ENCODE measurements around the gene HIVEP1.

HIVEP1 gene

DNA sequence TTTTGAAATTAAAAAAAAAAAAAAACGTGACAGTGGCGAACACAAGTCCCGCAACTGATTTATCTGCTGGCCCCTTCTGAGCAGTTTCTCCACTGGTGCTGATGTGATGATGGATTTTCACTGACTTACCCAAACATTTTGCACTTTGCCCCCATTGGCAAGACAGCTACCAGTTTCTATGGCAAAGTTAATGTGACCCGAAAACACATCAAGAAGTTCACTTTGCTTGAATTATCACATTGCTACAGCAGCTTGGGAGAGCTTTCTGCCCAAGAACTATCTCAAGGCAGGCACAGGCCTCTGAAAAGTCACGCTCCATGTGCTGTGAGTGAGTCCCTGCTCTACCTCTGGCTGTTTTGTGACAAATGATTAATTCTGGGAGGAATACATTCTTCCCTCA, 150.1 kb downstream of the HIVEP1 start:
- no peak overlapping the region for H3K9ac ChIP-seq (ENCODE audit: low read length in 2 of 2)
- no peak overlapping the region for H3K4me3 ChIP-seq (ENCODE audit: low read length in 2 of 2)
- no peaks in the 10 kb centered on the region for H3K9me3 ChIP-seq (ENCODE audit: control insufficient read depth in 2 of 2, low read length in 2 of 2)
- H3K36me3 ChIP-seq (ENCODE audit: control insufficient read depth in 2 of 2, insufficient read depth in 2 of 2, low read length in 2 of 2): peaks cover 16 to 23% of the 10 kb centered on the region in 2 donors
- no peaks in the 10 kb centered on the region for H3K27me3 ChIP-seq (ENCODE audit: control insufficient read depth in 1 of 2, insufficient read depth in 2 of 2, low read length in 2 of 2)
- no peak overlapping the region for H3K27ac ChIP-seq (ENCODE audit: low read length)
- no peaks in the 10 kb centered on the region for H3K4me1 ChIP-seq (ENCODE audit: control insufficient read depth, insufficient read depth, low read length)

DNA sequence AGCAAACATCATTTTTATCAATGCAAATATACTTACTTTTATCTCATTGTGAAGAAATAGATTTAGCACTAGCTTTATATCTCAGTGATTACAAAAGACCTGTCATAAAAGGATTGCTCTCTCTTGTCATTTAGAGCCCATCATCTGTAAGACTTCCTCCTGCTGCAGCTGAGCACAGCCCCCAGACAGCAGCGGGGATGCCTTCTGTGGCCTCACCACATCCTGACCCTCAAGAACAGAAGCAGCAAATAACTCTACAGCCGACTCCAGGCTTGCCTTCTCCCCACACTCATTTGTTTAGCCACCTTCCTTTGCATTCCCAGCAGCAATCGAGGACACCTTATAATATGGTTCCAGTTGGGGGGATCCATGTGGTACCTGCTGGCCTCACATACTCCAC, 151.0 kb downstream of the HIVEP1 start:
- no peak overlapping the region for H3K4me3 ChIP-seq (ENCODE audit: low read length in 2 of 2)
- H3K27me3 ChIP-seq (ENCODE audit: control insufficient read depth in 1 of 2, insufficient read depth in 2 of 2, low read length in 2 of 2): no peaks in the 10 kb centered on the region
- no peaks in the 10 kb centered on the region for H3K4me1 ChIP-seq (ENCODE audit: control insufficient read depth, insufficient read depth, low read length)
- H3K9ac ChIP-seq (ENCODE audit: low read length in 2 of 2): no peak overlapping the region
- H3K9me3 ChIP-seq (ENCODE audit: control insufficient read depth in 2 of 2, low read length in 2 of 2): no peaks in the 10 kb centered on the region
- no peak overlapping the region for H3K27ac ChIP-seq (ENCODE audit: low read length)
- H3K36me3 ChIP-seq (ENCODE audit: control insufficient read depth in 2 of 2, insufficient read depth in 2 of 2, low read length in 2 of 2): peaks cover 16 to 23% of the 10 kb centered on the region in 2 donors

DNA sequence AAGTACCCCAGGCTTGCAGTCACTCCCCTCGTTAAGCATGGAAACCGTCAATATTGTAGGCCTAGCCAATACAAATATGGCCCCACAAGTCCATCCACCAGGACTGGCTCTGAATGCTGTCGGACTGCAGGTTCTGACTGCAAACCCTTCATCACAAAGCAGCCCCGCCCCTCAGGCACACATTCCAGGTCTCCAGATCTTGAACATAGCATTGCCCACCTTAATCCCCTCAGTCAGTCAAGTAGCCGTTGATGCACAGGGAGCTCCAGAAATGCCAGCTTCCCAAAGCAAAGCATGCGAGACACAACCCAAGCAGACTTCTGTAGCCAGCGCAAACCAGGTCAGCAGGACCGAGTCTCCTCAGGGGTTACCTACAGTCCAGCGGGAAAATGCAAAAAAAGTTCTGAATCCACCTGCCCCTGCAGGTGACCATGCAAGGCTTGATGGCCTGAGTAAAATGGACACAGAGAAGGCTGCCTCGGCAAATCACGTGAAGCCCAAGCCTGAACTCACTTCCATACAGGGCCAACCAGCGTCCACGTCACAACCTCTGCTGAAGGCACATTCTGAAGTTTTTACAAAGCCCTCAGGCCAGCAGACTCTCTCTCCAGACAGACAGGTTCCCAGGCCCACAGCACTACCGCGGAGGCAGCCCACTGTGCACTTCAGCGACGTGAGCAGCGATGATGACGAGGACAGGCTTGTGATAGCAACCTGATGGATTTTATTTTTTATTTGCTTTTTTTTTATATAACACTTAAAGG, 151.8 kb downstream of the HIVEP1 start:
- Histone ChIP-seq H3K27me3 (ENCODE audit: control insufficient read depth in 1 of 2, insufficient read depth in 2 of 2, low read length in 2 of 2) (no peaks in the 10 kb centered on the region), H3K27ac (ENCODE audit: low read length) (no peak overlapping the region), H3K9ac (ENCODE audit: low read length in 2 of 2) (no peak overlapping the region), H3K4me3 (ENCODE audit: low read length in 2 of 2) (no peak overlapping the region), H3K9me3 (ENCODE audit: control insufficient read depth in 2 of 2, low read length in 2 of 2) (no peaks in the 10 kb centered on the region), H3K36me3 (ENCODE audit: control insufficient read depth in 2 of 2, insufficient read depth in 2 of 2, low read length in 2 of 2) (peaks cover 16 to 23% of the 10 kb centered on the region in 2 donors), H3K4me1 (ENCODE audit: control insufficient read depth, insufficient read depth, low read length) (no peaks in the 10 kb centered on the region)

DNA sequence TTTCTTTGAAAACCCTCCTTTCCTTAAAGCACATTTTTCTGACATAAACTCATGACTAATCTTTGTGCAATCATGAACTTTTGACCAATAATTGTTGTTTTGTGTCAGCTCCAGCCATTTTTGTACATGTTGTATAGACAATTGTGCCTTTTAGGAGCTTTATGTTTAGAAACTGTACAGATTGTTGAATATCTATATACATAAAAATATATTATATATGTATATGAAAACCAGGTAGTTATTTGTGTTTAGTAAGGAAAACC, 152.3 kb downstream of the HIVEP1 start:
- Histone ChIP-seq H3K27me3 (ENCODE audit: control insufficient read depth in 1 of 2, insufficient read depth in 2 of 2, low read length in 2 of 2) (no peaks in the 10 kb centered on the region), H3K9me3 (ENCODE audit: control insufficient read depth in 2 of 2, low read length in 2 of 2) (no peaks in the 10 kb centered on the region), H3K27ac (ENCODE audit: low read length) (no peak overlapping the region), H3K4me1 (ENCODE audit: control insufficient read depth, insufficient read depth, low read length) (no peaks in the 10 kb centered on the region), H3K36me3 (ENCODE audit: control insufficient read depth in 2 of 2, insufficient read depth in 2 of 2, low read length in 2 of 2) (peaks cover 16 to 23% of the 10 kb centered on the region in 2 donors), H3K4me3 (ENCODE audit: low read length in 2 of 2) (no peak overlapping the region), H3K9ac (ENCODE audit: low read length in 2 of 2) (no peak overlapping the region)

DNA sequence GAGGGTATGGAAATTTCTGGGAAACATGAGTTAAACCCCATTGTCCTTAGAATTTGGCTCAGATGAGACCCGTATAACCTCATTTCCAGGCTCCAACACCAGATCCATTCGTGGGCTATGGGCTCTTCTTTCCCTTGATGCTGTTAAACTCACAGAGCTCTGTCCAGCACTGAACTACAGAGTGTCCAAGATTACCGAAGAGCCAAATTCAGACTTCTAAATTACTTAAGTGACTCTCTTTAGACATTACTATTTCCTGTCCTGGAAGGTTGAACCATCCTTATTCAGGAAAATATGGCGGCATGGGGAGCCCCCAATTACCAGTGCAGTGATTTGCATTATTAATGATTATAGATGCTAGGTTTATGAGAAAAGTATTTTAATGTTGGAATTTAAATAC, 153.2 kb downstream of the HIVEP1 start:
- H3K27me3 ChIP-seq (ENCODE audit: control insufficient read depth in 1 of 2, insufficient read depth in 2 of 2, low read length in 2 of 2): no peaks in the 10 kb centered on the region
- no peak overlapping the region for H3K4me3 ChIP-seq (ENCODE audit: low read length in 2 of 2)
- no peak overlapping the region for H3K27ac ChIP-seq (ENCODE audit: low read length)
- H3K9me3 ChIP-seq (ENCODE audit: control insufficient read depth in 2 of 2, low read length in 2 of 2): no peaks in the 10 kb centered on the region
- no peaks in the 10 kb centered on the region for H3K4me1 ChIP-seq (ENCODE audit: control insufficient read depth, insufficient read depth, low read length)
- H3K9ac ChIP-seq (ENCODE audit: low read length in 2 of 2): no peak overlapping the region
- peaks cover 16 to 23% of the 10 kb centered on the region in 2 donors for H3K36me3 ChIP-seq (ENCODE audit: control insufficient read depth in 2 of 2, insufficient read depth in 2 of 2, low read length in 2 of 2)

DNA sequence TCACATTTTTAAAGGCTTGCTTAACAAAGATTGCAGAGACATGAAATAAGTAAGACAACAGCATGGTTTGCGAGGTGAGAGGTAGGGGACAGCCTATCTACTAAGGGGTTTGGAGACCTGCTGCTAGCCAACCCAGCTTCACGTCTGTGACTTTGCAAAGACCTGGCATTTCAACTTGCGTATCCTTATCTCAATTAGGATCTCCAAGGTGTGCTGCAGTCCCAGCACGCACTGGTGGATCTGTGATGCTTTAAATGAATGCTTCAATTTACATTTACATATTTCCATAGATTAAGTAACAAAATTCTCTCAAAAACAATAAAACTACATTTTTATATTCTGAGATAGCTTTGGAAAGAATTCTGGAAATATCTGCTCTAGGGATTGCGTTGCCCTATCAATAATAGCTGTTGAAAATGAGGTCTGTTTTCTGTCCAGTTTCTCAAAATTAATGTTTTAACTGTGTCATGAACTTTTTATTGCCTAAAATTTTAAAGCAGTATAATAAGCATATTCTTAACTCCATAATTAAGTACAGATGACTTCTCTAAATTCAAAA, 153.7 kb downstream of the HIVEP1 start:
- H3K36me3 ChIP-seq (ENCODE audit: control insufficient read depth in 2 of 2, insufficient read depth in 2 of 2, low read length in 2 of 2): peaks cover 16 to 23% of the 10 kb centered on the region in 2 donors
- H3K4me3 ChIP-seq (ENCODE audit: low read length in 2 of 2): no peak overlapping the region
- no peak overlapping the region for H3K27ac ChIP-seq (ENCODE audit: low read length)
- no peaks in the 10 kb centered on the region for H3K4me1 ChIP-seq (ENCODE audit: control insufficient read depth, insufficient read depth, low read length)
- H3K9me3 ChIP-seq (ENCODE audit: control insufficient read depth in 2 of 2, low read length in 2 of 2): no peaks in the 10 kb centered on the region
- H3K27me3 ChIP-seq (ENCODE audit: control insufficient read depth in 1 of 2, insufficient read depth in 2 of 2, low read length in 2 of 2): no peaks in the 10 kb centered on the region
- H3K9ac ChIP-seq (ENCODE audit: low read length in 2 of 2): no peak overlapping the region

DNA sequence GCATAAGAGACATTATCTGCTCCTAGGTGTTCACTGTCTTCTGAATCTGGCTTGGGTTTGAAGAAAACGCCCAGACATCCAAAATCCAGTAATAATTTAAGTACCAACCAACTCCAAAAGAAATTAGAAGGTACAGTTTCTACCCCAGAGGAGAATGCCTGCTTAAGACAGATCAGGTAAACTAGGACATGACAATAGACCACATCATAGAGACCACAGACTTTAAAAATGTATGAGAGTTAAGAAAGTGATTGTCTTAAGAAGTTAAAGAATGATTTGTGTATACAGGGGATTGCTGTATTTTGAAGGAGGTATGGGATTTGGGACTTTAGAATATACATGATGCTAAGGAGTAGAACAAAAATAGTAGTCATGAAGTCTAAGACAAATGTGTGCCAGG, 157.3 kb downstream of the HIVEP1 start:
- Histone ChIP-seq H3K27ac (ENCODE audit: low read length) (no peak overlapping the region), H3K4me3 (ENCODE audit: low read length in 2 of 2) (no peak overlapping the region), H3K4me1 (ENCODE audit: control insufficient read depth, insufficient read depth, low read length) (no peaks in the 10 kb centered on the region), H3K9me3 (ENCODE audit: control insufficient read depth in 2 of 2, low read length in 2 of 2) (no peaks in the 10 kb centered on the region), H3K27me3 (ENCODE audit: control insufficient read depth in 1 of 2, insufficient read depth in 2 of 2, low read length in 2 of 2) (no peaks in the 10 kb centered on the region), H3K36me3 (ENCODE audit: control insufficient read depth in 2 of 2, insufficient read depth in 2 of 2, low read length in 2 of 2) (peaks cover 0 to under 1% of the 10 kb centered on the region in 2 donors), H3K9ac (ENCODE audit: low read length in 2 of 2) (no peak overlapping the region)

DNA sequence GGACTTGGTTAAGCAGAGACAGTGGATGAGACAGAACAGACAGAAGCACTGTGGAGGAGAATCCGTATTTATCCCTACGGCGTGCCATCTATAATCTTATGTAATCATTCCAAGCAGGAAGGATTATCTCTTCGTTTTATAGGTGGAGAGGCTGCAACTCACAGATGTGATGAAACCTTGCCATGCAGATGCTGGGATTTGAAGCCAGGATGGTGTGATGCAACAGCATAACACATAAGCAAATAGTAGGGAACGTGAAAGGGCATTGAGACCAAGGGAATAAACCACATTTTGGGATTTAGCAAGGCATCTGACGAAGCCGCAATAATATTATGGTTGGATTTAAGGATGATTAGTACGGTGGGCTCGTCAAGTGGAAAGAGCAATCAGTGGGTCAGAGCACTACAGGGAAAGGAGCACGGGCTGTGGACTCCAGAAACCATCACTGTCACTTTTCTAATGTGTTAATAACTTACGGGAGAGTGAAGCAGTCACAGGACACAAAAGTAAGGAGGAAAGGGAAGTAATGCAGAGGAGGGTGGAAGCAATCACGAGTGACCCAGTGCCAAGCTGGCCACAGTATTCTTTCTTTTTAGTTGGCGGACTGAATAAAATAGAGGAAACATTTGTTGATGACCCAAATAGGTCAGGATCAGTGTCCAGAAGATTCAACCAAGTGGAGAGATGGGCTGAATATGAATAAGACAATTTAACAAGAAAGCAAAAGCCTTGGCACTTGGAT, 158.4 kb downstream of the HIVEP1 start:
- H3K4me3 ChIP-seq (ENCODE audit: low read length in 2 of 2): no peak overlapping the region
- no peaks in the 10 kb centered on the region for H3K36me3 ChIP-seq (ENCODE audit: control insufficient read depth in 2 of 2, insufficient read depth in 2 of 2, low read length in 2 of 2)
- no peak overlapping the region for H3K27ac ChIP-seq (ENCODE audit: low read length)
- no peaks in the 10 kb centered on the region for H3K4me1 ChIP-seq (ENCODE audit: control insufficient read depth, insufficient read depth, low read length)
- no peaks in the 10 kb centered on the region for H3K27me3 ChIP-seq (ENCODE audit: control insufficient read depth in 1 of 2, insufficient read depth in 2 of 2, low read length in 2 of 2)
- no peaks in the 10 kb centered on the region for H3K9me3 ChIP-seq (ENCODE audit: control insufficient read depth in 2 of 2, low read length in 2 of 2)
- H3K9ac ChIP-seq (ENCODE audit: low read length in 2 of 2): no peak overlapping the region

DNA sequence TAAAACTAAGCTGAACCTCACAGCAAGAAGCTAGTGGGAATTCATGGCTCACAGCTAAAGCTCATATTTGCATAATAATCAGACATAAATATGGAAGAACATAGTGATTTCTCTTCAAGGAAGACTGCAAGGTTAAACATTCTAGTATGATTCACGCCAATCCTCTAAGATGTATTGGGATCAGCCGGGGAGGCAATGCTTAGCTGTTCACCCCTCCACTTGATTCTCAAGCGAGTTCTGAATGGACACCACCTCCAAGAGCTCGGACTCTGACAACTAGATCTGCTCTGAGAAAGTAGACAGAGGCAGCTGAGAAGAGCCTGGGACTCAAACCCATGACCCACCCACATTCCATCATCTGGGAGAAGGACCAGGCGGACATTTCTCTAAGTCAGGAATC, 159.6 kb downstream of the HIVEP1 start:
- Histone ChIP-seq H3K9me3 (ENCODE audit: control insufficient read depth in 2 of 2, low read length in 2 of 2) (no peaks in the 10 kb centered on the region), H3K27me3 (ENCODE audit: control insufficient read depth in 1 of 2, insufficient read depth in 2 of 2, low read length in 2 of 2) (no peaks in the 10 kb centered on the region), H3K27ac (ENCODE audit: low read length) (no peak overlapping the region), H3K36me3 (ENCODE audit: control insufficient read depth in 2 of 2, insufficient read depth in 2 of 2, low read length in 2 of 2) (no peaks in the 10 kb centered on the region), H3K4me3 (ENCODE audit: low read length in 2 of 2) (no peak overlapping the region), H3K9ac (ENCODE audit: low read length in 2 of 2) (no peak overlapping the region), H3K4me1 (ENCODE audit: control insufficient read depth, insufficient read depth, low read length) (no peaks in the 10 kb centered on the region)

DNA sequence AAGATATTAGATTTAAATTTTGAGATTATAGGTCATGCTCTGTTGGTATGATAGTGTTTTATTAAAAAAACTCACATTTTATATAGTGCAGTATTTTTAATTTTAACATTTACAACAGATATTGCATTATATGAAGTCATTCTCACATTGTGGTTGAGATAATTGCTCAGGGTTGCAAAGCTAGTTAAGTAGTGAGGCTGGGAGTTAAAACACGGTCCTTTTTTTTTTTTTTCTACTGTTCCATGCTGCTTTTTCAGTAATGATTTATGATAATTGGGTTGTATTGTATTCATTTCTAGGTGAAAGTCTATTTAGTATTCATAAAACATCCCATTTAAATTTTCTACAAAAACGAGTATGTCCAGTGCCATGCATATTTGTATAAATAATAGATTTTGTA, 160.5 kb downstream of the HIVEP1 start:
- Histone ChIP-seq H3K27ac (ENCODE audit: low read length) (no peak overlapping the region), H3K9me3 (ENCODE audit: control insufficient read depth in 2 of 2, low read length in 2 of 2) (no peaks in the 10 kb centered on the region), H3K4me3 (ENCODE audit: low read length in 2 of 2) (no peak overlapping the region), H3K27me3 (ENCODE audit: control insufficient read depth in 1 of 2, insufficient read depth in 2 of 2, low read length in 2 of 2) (no peaks in the 10 kb centered on the region), H3K4me1 (ENCODE audit: control insufficient read depth, insufficient read depth, low read length) (no peaks in the 10 kb centered on the region), H3K9ac (ENCODE audit: low read length in 2 of 2) (no peak overlapping the region), H3K36me3 (ENCODE audit: control insufficient read depth in 2 of 2, insufficient read depth in 2 of 2, low read length in 2 of 2) (no peaks in the 10 kb centered on the region)

DNA sequence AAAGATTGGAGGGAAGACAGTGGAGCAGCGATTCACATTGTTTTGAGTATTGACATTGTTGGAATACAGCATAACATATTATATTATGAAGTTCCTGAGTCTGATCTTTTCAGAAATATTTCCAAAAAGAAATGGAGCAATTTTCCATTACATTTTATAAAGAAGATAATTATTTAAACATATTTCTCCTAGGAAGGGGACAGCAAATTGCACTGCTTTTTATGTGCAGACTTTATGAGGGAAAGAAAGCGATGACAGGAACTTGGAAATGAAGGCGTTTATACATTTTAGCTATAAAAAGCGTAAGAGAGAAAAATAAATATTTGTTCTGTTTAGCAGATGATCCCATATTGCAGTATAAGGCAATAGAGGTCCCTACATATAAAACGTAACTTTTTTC, 161.1 kb downstream of the HIVEP1 start:
- H3K9me3 ChIP-seq (ENCODE audit: control insufficient read depth in 2 of 2, low read length in 2 of 2): no peaks in the 10 kb centered on the region
- H3K36me3 ChIP-seq (ENCODE audit: control insufficient read depth in 2 of 2, insufficient read depth in 2 of 2, low read length in 2 of 2): no peaks in the 10 kb centered on the region
- H3K4me1 ChIP-seq (ENCODE audit: control insufficient read depth, insufficient read depth, low read length): no peaks in the 10 kb centered on the region
- H3K9ac ChIP-seq (ENCODE audit: low read length in 2 of 2): no peak overlapping the region
- H3K27me3 ChIP-seq (ENCODE audit: control insufficient read depth in 1 of 2, insufficient read depth in 2 of 2, low read length in 2 of 2): no peaks in the 10 kb centered on the region
- H3K4me3 ChIP-seq (ENCODE audit: low read length in 2 of 2): no peak overlapping the region
- no peak overlapping the region for H3K27ac ChIP-seq (ENCODE audit: low read length)

Measured in stomach smooth muscle (tissue), 2 donors.